GM19239 (cell line): Measurements from ENCODE around the gene FOXL2NB.

Experiments used
- DNase-seq: peaks from one replicate; pipeline ENCODE4 v3.0.0; 2011; ENCODE audit warnings: low spot score; ENCODE audit not compliant: insufficient read length
- FAIRE-seq: peaks from 2 replicates; lab custom pipeline; 2011; peaks lifted over from hg19 to GRCh38; lab: Jason Lieb, UNC

FOXL2NB gene

DNA sequence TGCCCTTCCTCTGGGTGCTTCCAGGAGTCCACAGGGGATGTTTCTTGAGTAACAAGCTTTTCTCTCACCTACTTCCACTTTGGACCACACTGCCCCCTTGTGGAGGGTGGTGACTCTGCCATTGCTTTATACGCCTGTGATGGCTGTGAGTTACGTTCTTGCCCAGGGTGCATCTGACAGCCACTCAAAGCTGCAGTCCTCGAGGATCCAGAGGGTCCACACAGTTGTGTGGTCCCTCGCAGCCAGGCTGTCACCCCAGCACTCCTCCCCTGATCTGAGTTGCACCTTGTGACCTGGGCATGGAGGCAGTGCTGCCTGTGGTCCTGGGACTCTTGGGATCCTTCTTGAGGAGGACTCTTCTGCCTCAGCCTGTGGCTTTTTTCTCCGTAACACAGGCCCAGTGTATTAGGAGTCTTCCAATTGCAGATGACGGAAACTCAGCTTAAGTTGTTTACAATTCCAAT lies 23.5 kb upstream of the FOXL2NB start:
- DNase-seq, result peak; percentile 75
- peak; percentile 83 for FAIRE-seq

DNA sequence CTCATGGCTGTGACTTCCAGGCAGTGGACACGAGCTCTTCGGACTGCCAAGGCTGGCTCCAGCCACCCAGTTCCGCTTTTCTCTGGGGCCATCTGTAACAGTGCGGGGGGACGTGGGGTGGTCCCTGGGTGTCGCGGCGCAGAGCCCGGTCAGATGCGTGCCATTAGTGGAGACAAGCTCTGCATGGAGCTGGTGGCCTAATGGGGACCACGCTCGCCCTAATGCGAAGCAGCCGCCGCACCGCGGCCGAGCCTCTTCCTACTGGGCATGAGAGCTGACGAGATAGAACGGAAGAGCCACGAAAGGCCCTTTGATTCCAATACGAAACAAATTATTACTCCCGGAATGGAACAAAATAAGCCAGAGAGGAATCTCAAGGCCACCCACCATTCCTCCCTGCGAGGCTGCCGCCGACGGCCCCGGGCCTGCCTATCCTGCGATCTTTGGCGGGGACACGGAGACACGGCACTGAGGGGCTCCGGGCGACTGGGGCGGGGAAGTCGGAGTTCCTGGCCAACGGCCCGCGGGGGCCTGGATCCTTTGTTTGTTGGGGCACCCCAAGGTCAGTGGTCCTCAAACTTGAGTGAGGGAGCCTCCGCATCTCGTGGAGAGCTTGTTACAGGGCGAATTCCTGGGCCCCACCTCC lies 18.2 kb upstream of the FOXL2NB start:
- FAIRE-seq (no peak), DNase-seq (no peak)

DNA sequence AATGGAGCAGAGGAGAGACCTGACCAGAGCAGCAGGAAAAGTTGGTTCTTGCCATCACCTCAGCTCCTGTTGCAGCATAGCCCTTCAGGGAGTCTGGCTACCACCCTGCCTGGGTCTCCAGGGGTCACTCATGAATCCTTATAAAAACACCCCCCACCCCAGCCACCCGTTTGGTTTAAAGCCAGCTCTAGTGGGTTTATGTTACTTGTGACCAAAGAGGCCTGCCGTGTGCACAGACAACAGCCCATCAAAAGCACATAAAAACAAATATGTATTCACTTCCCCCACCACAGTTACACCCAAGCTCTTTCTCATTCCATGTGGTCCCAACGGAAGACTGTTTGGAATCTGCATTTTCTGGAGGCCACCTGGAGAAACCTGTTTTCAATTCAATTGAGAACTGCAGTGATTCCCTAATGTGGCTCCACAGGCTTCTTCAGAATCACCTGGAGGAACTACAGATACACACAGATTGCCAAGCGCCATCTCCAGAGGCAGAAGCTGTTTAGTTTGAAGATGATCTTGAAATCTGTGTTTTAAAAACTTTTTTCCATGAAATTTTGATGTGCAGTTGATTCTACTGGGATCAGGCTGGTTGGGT lies 13.8 kb upstream of the FOXL2NB start:
- no peak for DNase-seq
- no peak for FAIRE-seq

DNA sequence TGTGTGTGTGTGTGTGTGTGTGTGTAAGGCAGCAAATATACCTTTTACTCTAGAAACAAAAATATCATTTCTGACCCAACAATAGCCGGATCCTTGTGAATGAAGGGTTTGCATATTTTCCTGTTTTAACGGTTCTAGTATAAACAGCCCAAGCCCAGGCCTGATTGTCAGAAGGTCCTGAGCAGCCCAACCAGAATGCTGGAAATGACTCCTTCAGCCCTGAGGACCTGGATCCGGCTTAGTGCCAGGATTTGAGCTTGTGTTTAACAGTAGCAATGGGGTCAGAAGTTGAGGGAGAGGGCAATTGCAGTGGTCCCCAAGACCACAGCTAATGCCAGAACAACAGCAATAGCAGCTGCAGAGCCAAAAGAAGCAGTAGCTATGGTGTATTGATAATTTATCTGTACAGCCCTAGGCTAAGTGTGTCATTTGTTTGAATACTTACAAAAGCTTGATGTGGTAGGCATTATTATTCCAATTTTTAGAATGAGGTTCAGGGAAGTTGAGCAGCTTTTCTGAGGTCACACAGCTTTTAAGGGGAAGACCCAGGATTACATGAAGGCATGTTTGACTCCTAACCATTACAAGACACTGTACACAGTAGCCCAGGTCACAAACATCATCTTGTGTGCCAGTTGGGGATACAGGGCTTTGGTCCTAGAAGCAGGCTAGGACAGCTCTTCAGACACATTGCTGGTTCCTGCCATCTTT lies 12.9 kb upstream of the FOXL2NB start:
- no peak for FAIRE-seq
- no peak for DNase-seq

DNA sequence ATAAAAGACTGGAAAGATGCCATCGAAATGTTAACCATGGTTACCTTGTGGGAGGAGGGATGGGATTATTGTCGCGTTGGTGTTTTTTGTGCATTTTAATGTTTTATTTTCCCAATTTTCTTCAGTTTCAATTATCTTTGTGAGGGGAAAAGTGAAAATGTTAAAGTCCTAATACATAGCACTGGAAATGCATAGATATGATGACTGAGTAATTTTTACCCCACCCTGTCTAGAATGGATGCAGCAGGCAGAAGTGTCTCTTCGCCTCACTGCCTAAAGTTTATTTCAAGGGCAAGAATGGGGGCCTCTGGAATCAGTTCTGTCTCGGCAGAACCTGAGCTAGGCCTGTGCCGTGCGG lies 11.5 kb upstream of the FOXL2NB start:
- no peak for FAIRE-seq
- DNase-seq, result no peak

DNA sequence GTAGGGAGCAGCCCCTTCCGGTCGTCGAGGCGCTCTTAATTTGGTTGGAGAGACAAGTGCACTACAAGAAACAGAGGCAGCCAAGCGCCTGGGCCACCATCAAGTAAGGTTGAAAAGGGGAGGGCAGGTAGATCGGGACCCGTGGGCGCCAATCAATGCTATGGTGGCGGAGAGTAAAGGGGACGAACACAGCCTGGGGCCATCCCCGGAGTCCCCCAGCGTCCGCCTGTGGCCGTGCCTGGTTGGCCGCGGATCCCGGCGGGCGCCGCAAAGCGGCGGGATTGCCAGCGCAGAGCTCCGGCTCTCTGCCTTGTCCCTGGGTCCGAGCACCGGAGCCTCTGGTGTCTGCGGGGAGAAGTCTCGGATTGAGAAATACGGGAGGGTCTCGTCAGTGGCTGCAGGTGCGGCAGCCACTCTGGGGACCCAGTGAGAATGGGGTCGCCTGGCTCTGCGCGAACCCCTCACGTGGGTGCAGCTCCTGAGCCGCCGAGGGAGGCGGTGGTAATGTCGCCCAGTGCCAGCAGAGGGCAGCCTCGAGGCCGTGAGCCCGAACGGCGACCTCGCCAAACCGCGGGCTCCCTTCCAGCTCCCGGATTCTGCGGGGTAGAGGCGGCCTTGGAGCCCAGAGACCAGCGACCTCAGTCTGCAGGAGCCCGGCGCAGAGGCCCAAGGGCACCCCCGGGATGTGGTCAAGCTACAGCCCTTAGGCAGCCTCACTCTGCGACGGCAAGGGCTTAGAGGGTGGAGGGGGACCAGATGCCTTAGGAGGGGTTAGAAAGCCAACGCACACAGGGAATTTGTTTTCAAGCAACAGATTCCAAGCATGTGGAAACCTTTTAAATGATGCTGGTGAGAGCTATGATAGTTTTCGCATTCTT lies 10.9 kb upstream of the FOXL2NB start:
- DNase-seq (peak; percentile 87), FAIRE-seq (no peak)

DNA sequence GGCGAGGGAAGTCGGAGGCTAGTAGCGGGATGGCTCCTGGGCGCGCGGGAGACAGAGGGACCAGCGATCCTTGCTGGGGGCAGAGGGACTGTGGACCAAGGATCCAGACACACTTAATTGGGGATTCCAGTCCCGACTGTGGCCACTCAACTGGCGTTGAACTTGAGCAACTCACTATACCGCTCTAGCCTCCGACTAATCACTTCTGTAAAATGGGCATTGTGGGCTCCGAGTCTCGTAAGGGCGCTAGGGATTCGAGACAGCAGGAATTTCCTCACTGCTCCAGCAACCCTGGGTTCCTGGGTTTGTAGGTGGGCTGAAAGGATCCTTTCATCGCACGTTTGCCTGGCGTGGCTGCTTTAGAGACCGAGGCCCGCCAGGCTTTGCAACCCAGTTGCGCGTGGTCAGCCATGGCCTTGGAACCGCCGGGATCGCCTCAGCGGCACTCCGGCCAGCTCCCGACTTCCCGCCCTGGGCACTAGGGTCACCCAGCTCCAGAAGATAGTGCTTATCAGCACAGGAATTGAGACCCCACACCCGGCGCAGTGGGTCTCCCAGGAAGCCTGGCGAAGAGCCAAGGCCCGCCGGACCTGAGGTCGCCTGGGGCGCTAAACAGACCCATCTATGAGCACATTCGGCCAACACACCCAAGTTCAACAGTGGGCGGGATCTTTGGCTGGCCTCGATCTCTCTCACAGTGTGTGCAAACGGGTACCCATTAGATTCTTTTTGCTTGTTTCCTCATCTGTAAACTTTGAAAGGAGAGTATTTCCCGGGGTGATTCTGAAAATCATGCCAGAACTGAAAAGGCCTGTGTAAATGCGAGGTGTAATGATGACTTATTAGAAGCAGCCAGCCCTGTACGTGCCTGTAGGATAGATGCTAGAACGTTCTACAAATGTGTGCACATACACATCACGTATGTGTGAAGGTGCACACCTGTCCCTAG lies 10.0 kb upstream of the FOXL2NB start:
- no peak for DNase-seq
- no peak for FAIRE-seq

DNA sequence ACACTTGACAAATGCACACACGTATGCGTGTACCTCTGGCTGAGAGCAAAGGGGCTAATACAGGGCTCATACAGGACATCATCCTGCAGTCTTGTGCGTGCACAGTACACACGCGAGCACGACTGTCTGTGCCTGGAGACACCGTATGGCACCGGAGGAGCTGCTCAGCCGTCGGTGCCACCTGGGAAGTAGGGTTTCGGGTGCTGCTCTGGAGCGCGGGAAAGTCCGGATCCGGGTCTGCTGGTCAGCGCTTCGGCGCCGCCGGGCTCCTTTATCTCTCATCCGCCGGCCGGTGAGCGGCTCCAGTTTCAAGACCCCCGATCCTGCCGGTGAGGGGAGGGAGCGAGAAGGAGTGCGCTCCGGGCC lies 9.3 kb upstream of the FOXL2NB start:
- FAIRE-seq, result no peak
- no peak for DNase-seq

DNA sequence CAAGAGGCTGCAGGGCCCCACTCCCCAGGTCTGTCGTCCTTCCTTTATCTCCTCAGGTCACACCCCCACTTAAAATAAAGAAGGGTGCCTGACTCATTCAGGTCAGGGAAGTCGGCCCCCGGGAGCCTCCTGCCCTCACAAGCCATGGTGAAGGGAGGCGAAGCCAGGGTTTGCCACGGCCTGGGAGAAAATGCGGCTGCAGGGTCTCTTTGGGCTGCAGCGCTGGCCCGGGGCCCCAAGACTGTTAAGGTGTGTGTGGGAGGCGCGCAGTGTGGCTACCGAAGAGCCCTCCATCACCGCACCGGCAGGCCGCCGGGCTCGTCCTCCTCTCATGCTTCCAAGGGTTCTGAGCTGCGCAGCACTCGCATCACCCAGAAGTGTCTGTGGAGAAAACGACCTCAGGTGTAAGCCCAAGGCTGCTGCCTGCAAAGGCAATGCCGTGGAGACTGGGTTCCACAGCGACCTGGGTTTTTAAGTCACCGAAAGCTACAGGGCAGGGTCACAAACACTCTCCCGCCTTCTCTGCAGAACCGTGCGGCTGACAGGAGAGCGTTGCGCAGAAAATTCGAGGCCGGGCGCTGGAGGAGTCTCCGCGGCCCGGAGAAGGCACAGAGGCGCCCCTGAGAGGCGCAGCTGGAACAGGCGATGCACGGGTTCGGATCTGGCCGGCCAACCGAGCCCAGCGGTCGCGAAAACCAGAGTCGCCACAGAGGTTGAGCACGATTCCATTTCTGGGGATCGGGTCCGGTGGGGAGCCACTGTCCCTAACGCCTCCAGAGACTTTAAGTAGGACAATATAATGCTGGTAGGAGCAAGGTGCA lies 8.8 kb upstream of the FOXL2NB start:
- no peak for FAIRE-seq
- no peak for DNase-seq

DNA sequence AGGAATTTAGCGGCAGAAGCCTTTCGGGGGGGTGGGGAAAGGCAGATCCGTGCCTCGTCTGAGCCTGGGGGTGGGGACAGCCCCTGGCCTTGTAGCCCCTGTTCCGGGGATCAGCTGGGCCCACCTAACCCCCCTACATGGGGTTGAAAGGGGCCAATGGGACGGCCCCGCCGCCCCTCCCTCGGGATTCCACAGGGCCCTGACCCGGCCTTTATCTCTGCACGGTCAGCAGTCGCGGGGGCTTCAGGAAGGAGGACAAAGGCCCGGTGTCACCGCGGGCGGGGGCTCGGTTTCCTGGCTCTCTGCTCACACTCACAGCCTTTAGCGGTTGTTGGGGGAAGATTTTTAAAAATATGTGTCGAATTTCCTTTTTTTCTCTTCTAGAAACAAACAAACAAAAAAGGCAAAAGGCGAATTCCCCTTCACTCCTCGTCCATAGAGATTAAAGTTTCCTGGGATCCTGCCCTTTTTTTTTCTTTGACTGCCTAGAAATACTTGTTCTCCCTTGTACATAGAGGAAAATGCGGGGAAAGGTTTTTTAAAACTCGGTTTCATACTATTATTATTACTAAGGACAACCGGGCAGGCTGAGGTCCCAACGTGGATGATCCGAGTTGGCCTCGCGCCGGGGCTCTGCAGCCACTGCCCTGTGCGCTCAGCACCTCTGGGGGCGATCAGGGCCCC lies 8.0 kb upstream of the FOXL2NB start:
- no peak for DNase-seq
- FAIRE-seq, result no peak

DNA sequence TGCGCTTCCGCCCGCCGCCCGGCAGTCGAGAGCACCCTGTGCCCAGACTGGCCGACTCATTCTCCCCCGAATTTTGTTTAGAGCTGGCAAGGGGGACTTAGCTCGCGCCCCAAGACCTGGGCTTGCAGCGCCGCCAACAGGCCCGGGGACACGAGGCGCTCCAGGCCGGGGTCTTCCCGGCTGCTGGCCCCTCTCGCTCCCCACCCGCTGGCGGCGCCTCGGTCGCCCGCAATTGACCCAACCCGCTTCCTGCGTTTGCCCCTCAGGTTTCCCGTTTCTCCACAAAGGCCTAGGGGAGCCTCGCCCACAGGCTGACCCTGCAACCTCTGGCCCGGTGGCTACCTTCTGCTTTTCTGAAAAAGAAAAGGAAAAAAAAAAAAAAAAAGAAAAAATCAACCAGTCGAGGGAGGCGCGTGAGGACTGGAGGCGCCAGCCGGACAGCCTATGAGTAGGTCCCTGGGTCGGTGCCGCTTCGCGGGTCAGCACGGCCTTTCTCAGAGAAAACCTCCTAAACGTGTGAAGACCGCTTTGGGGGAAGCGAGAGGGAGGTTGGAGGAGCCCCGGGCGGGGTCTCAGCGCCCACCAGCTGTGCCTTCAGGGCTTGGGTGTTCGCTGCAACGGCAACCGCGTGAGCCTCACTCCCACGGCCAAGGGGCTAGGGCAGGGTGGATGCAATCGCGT lies 7.3 kb upstream of the FOXL2NB start:
- no peak for FAIRE-seq
- no peak for DNase-seq

DNA sequence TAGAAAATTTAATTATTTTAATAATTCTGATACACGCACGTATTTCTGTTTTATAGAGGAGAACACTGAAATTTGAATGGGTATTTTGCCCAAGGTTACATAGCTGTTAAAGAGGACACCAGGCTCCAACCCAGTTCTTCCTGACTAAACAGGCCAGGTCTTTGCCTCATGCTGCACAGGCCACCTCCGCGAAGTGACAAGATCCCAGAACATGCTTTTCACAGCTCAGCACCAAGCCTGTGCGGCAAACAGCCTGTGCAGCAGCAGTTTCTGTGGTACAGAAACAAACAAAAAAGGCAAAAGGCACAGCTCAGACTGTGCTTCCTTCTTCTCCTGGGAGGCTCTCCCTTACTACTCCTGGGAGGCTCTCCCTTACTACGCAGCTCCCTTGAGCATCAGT lies 6.6 kb upstream of the FOXL2NB start:
- FAIRE-seq (no peak), DNase-seq (no peak)

DNA sequence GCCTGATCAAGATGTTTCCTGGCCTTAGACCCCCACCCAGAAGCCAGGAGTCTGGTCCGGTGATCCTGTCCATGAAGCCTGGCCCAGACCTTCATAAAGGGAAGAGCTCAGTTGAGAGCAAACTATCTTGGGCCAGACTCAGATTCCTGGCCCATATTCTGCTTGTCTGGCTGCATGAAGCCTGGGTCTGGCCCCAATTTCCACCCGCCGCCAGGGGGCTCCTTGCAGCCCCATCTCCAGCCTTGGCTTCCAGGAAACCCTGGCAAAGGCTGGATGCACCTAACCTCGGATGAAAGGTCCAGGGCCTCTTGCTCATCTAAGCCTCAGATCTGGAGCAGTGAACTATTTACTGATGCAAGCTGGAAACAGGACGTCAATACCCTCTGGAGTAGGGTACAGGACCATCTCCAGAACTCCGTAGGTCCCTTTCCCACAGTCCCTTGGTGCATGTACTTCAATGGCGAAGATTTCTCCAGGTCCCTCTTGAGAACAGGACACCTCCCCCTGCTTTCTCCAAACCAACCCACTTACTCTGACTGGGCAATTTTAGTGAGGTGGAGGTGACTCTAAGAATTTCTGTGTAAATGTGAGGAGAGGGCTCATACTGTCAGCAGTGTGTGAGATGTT lies 5.6 kb upstream of the FOXL2NB start:
- no peak for FAIRE-seq
- DNase-seq, result no peak

DNA sequence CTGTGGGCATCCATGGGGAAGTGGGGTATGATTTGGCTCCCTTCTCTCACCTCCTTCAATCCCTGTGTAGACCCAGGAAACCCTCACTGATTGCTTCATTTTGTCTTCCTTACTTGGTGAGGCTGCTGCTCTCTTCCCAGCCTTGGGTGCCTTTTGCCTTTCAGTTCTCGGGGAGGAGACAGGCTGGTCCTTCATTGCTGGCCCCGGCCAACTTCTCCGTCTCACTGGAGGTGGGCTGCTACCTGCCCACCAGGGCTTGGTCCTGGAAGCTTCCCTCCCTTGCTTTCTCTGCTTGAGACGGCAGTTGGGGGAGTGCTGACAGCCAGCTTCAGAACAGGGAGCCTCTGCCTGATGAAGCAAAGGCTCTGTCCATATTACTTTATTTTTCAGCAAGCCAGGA lies 4.7 kb upstream of the FOXL2NB start:
- DNase-seq (no peak), FAIRE-seq (no peak)

DNA sequence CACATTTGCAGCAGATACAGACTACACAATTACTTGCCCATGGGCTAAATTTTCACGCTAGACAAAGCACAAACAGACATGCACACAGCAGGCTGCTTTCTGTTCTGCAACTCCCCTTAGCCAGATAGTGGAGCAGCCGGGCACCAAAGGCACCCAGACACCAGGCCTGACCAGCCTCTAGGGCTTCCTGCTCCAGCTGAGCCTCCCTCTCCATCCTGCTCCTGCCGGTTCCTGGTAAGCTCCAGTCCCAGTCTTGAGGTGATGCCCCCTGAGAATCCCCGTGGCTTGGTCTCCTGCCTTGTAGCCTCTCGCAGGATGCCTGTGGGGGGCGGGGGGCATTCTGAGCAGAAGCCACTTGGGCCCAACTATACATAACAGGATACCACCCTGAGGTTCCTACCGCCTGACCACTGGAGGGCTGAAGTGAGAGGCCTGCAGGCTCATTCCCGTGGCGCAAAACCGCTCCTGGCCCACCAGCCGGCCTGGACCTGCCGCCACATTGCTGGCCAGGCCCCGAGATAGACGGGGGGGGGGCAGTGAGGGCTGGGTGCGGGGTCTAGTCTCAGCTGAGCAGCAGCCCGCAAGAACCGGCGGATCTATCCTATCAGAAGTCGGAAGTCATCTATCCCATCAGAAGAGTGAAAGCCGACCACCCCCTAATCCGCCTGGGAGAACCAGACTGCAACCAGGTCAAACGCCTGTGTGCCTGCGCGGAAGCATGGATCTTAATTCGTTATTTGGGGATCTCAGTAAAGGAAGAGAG lies 4.0 kb upstream of the FOXL2NB start:
- DNase-seq, result no peak
- FAIRE-seq, result no peak

DNA sequence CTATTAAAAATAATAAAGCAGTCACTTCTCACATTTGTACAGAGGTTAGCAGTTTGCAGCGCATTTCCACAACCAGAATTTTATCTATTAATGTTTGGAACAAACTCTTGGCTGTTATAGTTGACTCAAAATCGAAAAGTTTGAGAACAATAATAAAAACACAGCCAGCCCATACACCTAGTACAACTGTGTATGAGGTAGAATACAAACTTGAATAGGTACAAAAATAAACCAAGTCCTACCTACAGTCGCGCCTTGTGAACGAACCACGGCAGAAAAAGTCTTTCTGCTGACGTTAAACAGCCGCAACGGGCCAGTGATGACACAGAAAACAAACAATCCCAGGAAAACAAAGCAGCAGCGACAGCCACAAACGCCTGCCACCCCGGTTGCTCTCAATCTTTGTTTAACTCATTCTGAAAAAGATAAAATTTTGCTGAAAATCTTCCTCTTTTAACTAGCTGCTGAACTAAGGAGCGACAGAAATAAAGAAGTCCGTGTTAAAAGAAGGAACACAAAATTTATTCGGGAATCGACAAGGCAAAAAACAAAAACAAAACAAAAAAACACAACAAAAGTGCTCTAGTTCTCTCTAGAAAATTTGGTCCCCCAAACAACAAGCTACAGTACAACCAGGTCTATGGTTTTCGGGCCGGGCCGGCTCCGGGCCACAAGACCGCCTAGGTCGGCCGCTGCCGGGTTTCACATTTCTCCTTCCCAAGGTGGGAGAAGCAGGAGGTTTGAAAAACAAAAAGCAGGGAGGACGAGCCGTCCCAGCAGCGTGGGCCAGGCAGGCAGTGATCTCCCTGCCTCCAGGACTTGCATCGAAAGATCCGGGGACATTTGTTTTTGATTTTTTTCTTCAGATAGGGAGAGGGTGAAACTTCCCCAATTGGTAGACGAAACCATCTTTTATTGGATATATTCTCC lies 3.0 kb upstream of the FOXL2NB start:
- DNase-seq, result no peak
- FAIRE-seq, result no peak
